GM23338 (cell line): ENCODE results near the gene COA6. TPM values are rescaled to one million over a fixed set of nuclear protein-coding genes. Genes with fewer than 3 reads are reported as not detected.

ENCODE experiments used
- ATAC-seq: fragments of 200-7000 bp; cut with Tn5 transposase; 3 replicates; pipeline ENCODE4 v1.9.1; 2020
- DNase-seq: peaks from one replicate; pipeline ENCODE4 v3.0.0-alpha.2; 2015; ENCODE audit warnings: low spot score
- H2AFZ ChIP-seq: fragments of 200-600 bp; sonication (generic); 2 replicates; pipeline ENCODE4 v1.8.0; 2016; ENCODE audit warnings: antibody characterized with exemption, mild to moderate bottlenecking, moderate library complexity
- H3F3A ChIP-seq: fragments of 200-600 bp; sonication (generic); replicated peaks from 2 replicates; pipeline ENCODE4 v1.8.0; 2017; ENCODE audit warnings: antibody characterized with exemption, mixed run types, low read depth
- H3K27ac ChIP-seq: fragments of 200-600 bp; sonication (generic); 2 replicates; pipeline ENCODE4 v1.6.1; 2016; ENCODE audit warnings: low read depth
- H3K27me3 ChIP-seq: fragments of 200-600 bp; sonication (generic); 2 replicates; pipeline ENCODE4 v1.8.0; 2016; ENCODE audit warnings: mild to moderate bottlenecking, mixed run types, moderate library complexity; ENCODE audit not compliant: insufficient read depth
- H3K36me3 ChIP-seq: fragments of 200-600 bp; sonication (generic); 2 replicates; pipeline ENCODE4 v1.8.0; 2016; ENCODE audit warnings: mild to moderate bottlenecking; ENCODE audit not compliant: insufficient read depth
- H3K4me1 ChIP-seq: fragments of 200-600 bp; sonication (generic); 2 replicates; pipeline ENCODE4 v1.8.0; 2016; ENCODE audit warnings: mild to moderate bottlenecking, moderate library complexity; ENCODE audit not compliant: insufficient read depth
- H3K4me2 ChIP-seq: fragments of 200-600 bp; sonication (generic); 2 replicates; pipeline ENCODE4 v1.7.1; 2017; ENCODE audit warnings: mixed run types
- H3K4me3 ChIP-seq: fragments of 200-600 bp; sonication (generic); 2 replicates; pipeline ENCODE4 v1.6.1; 2016; ENCODE audit warnings: mixed run types
- H3K79me2 ChIP-seq: fragments of 200-600 bp; sonication (generic); replicated peaks from 2 replicates; pipeline ENCODE4 v1.8.0; 2017; ENCODE audit warnings: mild to moderate bottlenecking; ENCODE audit not compliant: insufficient read depth
- H3K9me2 ChIP-seq: fragments of 200-600 bp; sonication (generic); 2 replicates; pipeline ENCODE4 v1.8.0; 2017; ENCODE audit not compliant: insufficient read depth
- H4K20me1 ChIP-seq: fragments of 200-600 bp; sonication (generic); replicated peaks from 2 replicates; pipeline ENCODE4 v1.8.0; 2017; ENCODE audit warnings: mild to moderate bottlenecking; ENCODE audit not compliant: insufficient read depth
- H3K27ac Mint-ChIP-seq: 2 replicates; pipeline ENCODE4 v1.8.0; 2020; ENCODE audit warnings: inconsistent platforms, mild to moderate bottlenecking, moderate library complexity, mixed read lengths
- H3K27me3 Mint-ChIP-seq: 3 replicates; pipeline ENCODE4 v1.8.0; 2022; ENCODE audit warnings: low read depth, mild to moderate bottlenecking, moderate library complexity, mixed read lengths, inconsistent platforms; ENCODE audit not compliant: insufficient read depth, poor library complexity
- H3K36me3 Mint-ChIP-seq: 3 replicates; pipeline ENCODE4 v1.8.0; 2021; ENCODE audit warnings: low read depth, mild to moderate bottlenecking, inconsistent platforms, moderate library complexity, mixed read lengths
- H3K4me1 Mint-ChIP-seq: 3 replicates; pipeline ENCODE4 v1.8.0; 2020; ENCODE audit warnings: mild to moderate bottlenecking, inconsistent platforms, mixed read lengths
- H3K4me3 Mint-ChIP-seq: 3 replicates; pipeline ENCODE4 v1.8.0; 2021; ENCODE audit warnings: moderate library complexity, mild to moderate bottlenecking, inconsistent platforms, mixed read lengths
- H3K9me3 Mint-ChIP-seq: 3 replicates; pipeline ENCODE4 v1.8.0; 2020; ENCODE audit warnings: moderate library complexity, mild to moderate bottlenecking, inconsistent platforms, mixed read lengths
- CREB1 ChIP-seq: fragments of 250-450 bp; sonication (Bioruptor Pico); IDR thresholded peaks from 2 replicates; pipeline ENCODE4 v1.5.0; 2020; ENCODE audit warnings: low read depth, mild to moderate bottlenecking, moderate library complexity
- CTCF ChIP-seq, 2 experiments: fragments of 200-600 bp in 1 of 2; sonication (generic) in 1 of 2; conservative IDR thresholded peaks; 2 replicates each; pipeline versions ENCODE4 v1.5.1 to v1.6.1; 2016 to 2017; ENCODE audit warnings: antibody characterized with exemption in 2 of 2, low read depth in 2 of 2, mild to moderate bottlenecking in 2 of 2, moderate library complexity in 1 of 2
- EZH2 ChIP-seq: fragments of 200-600 bp; sonication (generic); IDR thresholded peaks from one replicate; pipeline ENCODE4 v1.8.0; 2017; ENCODE audit warnings: antibody characterized with exemption, mild to moderate bottlenecking, low read depth; ENCODE audit not compliant: unreplicated experiment
- JUNB ChIP-seq: IDR thresholded peaks from one replicate; pipeline ENCODE4 v1.6.1; 2016; ENCODE audit warnings: antibody characterized with exemption; ENCODE audit not compliant: unreplicated experiment
- NANOG ChIP-seq: IDR thresholded peaks from 2 replicates; pipeline ENCODE4 v1.6.1; 2016; ENCODE audit warnings: antibody characterized with exemption, borderline replicate concordance
- POLR2AphosphoS5 ChIP-seq: IDR thresholded peaks from 2 replicates; pipeline ENCODE4 v1.6.1; 2016; ENCODE audit warnings: antibody characterized with exemption, low read depth
- REST ChIP-seq: IDR thresholded peaks from one replicate; pipeline ENCODE4 v1.6.1; 2018; ENCODE audit warnings: antibody characterized with exemption; ENCODE audit not compliant: unreplicated experiment
- STAT1 ChIP-seq: IDR thresholded peaks from one replicate; pipeline ENCODE4 v1.6.1; 2016; ENCODE audit warnings: antibody characterized with exemption; ENCODE audit not compliant: unreplicated experiment
- ZNF114 ChIP-seq: fragments of 250-450 bp; sonication (Bioruptor Pico); IDR thresholded peaks from 2 replicates; pipeline ENCODE4 v1.5.0; 2020; ENCODE audit warnings: mild to moderate bottlenecking, moderate library complexity
- ZNF331 ChIP-seq: fragments of 250-450 bp; sonication (Bioruptor Pico); IDR thresholded peaks from 2 replicates; pipeline ENCODE4 v1.5.0; 2020; ENCODE audit warnings: low read depth, mild to moderate bottlenecking, moderate library complexity
- polyA plus RNA-seq: library from polyadenylated mRNA; unstranded; fragments of >200 nt; fragmentation: Nextera tagmentation; extraction: Ambion mirVana; gene quantifications from 2 replicates; pipeline ENCODE4 v1.2.1, GENCODE V29; 2016
- total RNA-seq: library from RNA; depleted of rRNA; stranded (reverse); fragments of >200 nt; shearing (Covaris generic); gene quantifications from 2 replicates; pipeline ENCODE4 v1.2.3, GENCODE V29; 2014
- TF ChIP-seq, protein P1 (sequence below): IDR thresholded peaks from 2 replicates; pipeline ENCODE4 v1.6.1; 2016; ENCODE audit warnings: antibody characterized with exemption

Gene COA6
- total and polyA plus RNA-seq, 2 experiments from 2014 or later: 20.7 to 156 TPM

GRCh38 chr1:234405676-234406075, 32.4 kb downstream of the COA6 start (continued):
- no peak for TF ChIP-seq CTCF (conservative IDR thresholded peaks at IDR 0.05; ENCODE audit: low read depth in 2 of 2)
- no peak for TF ChIP-seq JUNB
- no peak for TF ChIP-seq ZNF331 (CRISPR knock-in tag)
- no peak for TF ChIP-seq EZH2
- TF ChIP-seq, protein P1, sequence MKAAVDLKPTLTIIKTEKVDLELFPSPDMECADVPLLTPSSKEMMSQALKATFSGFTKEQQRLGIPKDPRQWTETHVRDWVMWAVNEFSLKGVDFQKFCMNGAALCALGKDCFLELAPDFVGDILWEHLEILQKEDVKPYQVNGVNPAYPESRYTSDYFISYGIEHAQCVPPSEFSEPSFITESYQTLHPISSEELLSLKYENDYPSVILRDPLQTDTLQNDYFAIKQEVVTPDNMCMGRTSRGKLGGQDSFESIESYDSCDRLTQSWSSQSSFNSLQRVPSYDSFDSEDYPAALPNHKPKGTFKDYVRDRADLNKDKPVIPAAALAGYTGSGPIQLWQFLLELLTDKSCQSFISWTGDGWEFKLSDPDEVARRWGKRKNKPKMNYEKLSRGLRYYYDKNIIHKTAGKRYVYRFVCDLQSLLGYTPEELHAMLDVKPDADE: no peak

DNA sequence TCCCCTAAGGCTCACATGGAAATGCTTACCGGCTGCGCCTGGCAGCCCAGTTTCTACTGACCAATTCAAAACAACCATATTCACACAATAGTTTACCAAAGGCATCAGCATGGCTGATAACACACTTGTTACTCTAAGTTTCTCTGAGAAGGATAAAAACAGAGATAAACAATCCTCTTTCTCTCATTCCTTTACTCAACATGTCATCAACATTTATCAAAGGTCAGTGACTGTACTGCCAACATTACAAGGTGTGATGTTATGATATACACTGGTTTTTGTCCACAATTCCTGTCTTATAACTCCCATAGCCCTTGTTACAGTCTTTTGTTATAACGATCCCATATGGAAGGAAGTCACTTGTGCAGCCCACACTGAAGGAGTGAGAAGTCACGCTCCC, 33.6 kb downstream of the COA6 start:
- no peak overlapping the region for H3K4me3 Mint-ChIP-seq
- H3K36me3 ChIP-seq: no peaks in the 10 kb centered on the region
- no peaks in the 10 kb centered on the region for H3K27me3 ChIP-seq
- DNase-seq (no peak), ATAC-seq (no peak)
- H3K27ac ChIP-seq: 0 out of 2 replicates have a peak overlapping the region, but pooled peaks have one; percentile 7
- H3K36me3 Mint-ChIP-seq: no peaks in the 10 kb centered on the region; the same call in 1 of the 3 replicates
- no peak overlapping the region for H3K27ac Mint-ChIP-seq
- H3F3A ChIP-seq: no peaks in the 10 kb centered on the region
- H3K4me1 Mint-ChIP-seq: no peaks in the 10 kb centered on the region
- no peak overlapping the region for H3K4me2 ChIP-seq
- H4K20me1 ChIP-seq: no peaks in the 10 kb centered on the region; the same call in 1 of the 2 replicates
- no peaks in the 10 kb centered on the region for H3K9me2 ChIP-seq
- peaks cover 6% of the 10 kb centered on the region for H3K27me3 Mint-ChIP-seq
- no peak overlapping the region for H3K4me3 ChIP-seq
- H3K79me2 ChIP-seq: no peaks in the 10 kb centered on the region
- no peaks in the 10 kb centered on the region for H3K4me1 ChIP-seq
- H3K9me3 Mint-ChIP-seq: no peaks in the 10 kb centered on the region
- no peak overlapping the region for H2AFZ ChIP-seq
- TF ChIP-seq CTCF (conservative IDR thresholded peaks at IDR 0.05; ENCODE audit: low read depth in 2 of 2) (no peak), EZH2 (no peak), JUNB (no peak), NANOG (no peak), STAT1 (no peak), ZNF114 (no peak), CREB1 (CRISPR knock-in tag) (no peak), REST (no peak), POLR2AphosphoS5 (no peak), ZNF331 (CRISPR knock-in tag) (no peak)
- TF ChIP-seq, protein P1: no peak
